GM12892 (cell line): ENCODE data around the gene PAEP.

Experiments used
- POLR2A ChIP-seq: IDR thresholded peaks from 2 replicates; pipeline ENCODE4 v1.6.1; 2011; ENCODE audit warnings: low read depth, low read length, control low read depth
- POLR2AphosphoS5 ChIP-seq: IDR thresholded peaks from 2 replicates; pipeline ENCODE4 v1.6.1; 2011; ENCODE audit warnings: low read depth, low read length, control low read depth

DNA sequence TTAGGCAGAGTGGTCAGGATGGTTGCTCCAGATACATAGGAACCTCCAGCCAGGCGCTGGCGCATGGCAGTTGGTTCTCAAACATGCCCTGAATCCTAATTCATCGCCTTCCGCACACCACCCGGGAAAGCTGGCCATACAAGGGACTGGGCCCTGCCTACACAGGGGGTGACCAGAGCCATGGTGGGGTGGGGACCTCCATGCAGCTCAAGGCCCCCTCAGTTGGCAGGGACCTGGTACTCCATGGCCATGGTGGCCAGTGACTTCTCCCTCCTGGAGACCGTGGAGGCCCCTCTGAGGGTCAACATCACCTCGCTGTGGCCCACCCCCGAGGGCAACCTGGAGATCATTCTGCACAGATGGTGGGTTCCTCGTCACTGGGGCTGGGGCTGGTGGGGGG is 26.8 kb downstream of the PAEP start:
- TF ChIP-seq POLR2AphosphoS5 = no peak
- no peak for TF ChIP-seq POLR2A
